ENCODE results near the gene ITPR2.

DNA sequence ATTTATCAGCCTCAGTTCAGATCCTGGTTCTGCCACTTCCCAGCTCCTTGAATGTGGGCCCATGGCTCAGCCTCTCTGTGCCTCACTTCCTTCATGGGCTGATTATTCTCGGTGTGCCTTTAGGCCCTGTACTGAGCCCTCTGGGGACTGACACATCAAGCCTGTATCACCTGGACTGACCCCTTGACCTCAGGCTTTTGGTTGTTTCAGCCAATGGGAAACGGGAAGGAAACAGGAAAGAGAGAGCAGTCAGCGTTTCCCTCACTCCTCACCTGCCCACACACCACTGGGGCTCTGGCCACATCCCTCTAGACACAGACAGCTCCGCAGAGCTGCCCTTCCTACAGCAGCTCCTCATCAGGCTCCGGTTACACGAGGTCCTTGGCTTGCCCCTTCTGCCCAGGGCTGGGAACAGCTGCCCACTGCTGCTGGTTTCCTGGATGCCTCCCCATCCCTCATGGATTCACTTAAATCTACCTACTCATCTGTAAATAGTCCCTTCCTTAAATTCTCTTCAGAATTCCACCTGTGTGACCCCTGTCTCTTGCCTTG lies 37.0 kb upstream of the ITPR2 start:
- TF ChIP-seq SP1 (IDR thresholded peaks at IDR 0.05) (no peak), FOXM1 (IDR thresholded peaks at IDR 0.05; ENCODE audit: borderline replicate concordance) (no peak), TARDBP (IDR thresholded peaks at IDR 0.05) (no peak), FOXK2 (IDR thresholded peaks at IDR 0.05) (no peak), ARNT (IDR thresholded peaks at IDR 0.05) (no peak), SUZ12 (IDR thresholded peaks at IDR 0.05) (no peak), BHLHE40 (IDR thresholded peaks at IDR 0.05; ENCODE audit: borderline replicate concordance) (no peak), ZNF384 (IDR thresholded peaks at IDR 0.05) (no peak), ELF4 (IDR thresholded peaks at IDR 0.05) (no peak), CTBP1 (IDR thresholded peaks at IDR 0.05; ENCODE audit: borderline replicate concordance) (no peak), L3MBTL2 (conservative IDR thresholded peaks at IDR 0.05) (no peak), LEF1 (IDR thresholded peaks at IDR 0.05; ENCODE audit: borderline replicate concordance) (no peak), NFRKB (IDR thresholded peaks at IDR 0.05) (no peak)
- TF ChIP-seq, protein P1, sequence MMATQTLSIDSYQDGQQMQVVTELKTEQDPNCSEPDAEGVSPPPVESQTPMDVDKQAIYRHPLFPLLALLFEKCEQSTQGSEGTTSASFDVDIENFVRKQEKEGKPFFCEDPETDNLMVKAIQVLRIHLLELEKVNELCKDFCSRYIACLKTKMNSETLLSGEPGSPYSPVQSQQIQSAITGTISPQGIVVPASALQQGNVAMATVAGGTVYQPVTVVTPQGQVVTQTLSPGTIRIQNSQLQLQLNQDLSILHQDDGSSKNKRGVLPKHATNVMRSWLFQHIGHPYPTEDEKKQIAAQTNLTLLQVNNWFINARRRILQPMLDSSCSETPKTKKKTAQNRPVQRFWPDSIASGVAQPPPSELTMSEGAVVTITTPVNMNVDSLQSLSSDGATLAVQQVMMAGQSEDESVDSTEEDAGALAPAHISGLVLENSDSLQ (IDR thresholded peaks at IDR 0.05), result no peak
